ENCODE measurements around the gene BAZ2B.

BAZ2B gene

DNA sequence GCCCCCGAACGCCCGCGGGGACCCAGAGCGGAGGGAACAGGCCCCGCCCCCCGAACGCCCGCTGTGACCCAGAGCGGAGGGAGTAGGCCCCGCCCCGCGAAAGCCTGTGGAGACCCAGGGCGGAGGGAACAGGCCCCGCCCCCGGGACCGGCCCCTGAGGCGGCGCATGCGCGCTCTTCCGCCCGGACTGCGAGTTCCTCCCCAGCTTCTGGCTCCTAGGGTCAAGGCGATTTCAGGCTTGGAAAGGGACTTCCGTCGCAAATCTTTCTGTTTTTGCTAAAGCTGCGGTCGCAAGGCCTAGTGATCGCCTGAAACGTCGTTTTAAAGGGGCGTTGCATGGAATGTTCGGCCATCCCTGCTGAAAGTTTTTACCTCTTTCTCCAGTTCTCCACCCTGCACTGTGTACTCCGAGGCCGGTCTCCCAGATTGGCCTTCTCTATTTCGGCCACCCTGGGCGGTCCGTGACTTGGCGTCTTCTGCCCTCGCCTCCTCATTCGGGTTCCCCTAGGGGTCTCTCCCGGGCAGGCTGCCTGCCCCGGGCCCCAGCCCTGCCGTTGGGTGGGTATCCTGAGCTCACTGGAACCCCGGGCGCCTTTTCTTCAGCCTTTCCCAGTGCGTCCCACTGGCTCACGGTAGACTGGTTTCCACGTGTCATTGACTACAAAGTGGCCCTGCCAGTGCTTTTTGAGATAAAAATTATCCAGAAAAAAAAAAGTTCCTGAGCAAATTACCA lies 329.5 kb downstream of the BAZ2B start:
- no peaks in the 10 kb centered on the region; the same call in 1 of the 2 replicates for H3K4me1 ChIP-seq (ENCODE audit: insufficient read depth, low read length)

DNA sequence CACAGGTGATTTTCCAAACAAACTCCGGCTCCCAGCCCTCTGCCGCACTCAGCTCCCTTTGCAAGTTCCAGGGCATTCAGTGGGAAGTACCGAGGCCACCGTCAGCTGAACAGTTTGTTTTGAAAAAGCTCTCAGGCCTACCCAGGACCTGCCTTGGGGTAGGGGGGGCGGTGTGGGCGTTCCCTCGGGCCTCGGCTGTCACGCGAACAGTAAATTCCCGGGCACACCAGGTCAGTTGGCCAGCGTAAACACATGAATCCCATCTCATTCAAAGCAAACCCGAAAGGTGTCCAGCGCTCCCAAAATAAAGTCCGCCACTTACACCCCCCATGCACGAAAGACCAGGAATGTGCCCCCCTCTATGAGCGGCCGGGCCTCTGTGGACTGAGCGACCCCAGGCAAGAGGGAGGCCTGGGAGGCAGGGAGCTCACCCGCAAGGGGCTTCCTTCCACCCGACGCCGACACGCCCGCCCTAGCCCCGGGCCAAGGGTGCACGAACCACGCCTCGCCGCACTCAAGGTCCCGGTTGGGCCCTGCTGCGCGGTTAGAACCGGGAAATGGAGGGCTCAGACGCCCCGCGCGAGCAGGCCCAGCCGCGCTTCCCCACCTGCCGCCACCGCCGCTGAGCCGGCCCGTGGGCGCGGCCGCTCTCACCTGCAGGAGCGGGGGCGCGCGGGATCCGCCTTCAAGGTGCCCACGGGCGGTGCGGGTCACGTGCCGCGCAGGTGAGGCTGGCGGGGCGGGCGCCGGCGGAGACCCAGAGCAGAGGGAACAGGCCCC lies 330.2 kb downstream of the BAZ2B start, which contains the start of gene WDSUB1:
WDSUB1 (minus strand) TSS at position 775 of the 780 bp plus-strand sequence. CDS start 3,634 bp downstream, outside the sequence.
- Histone ChIP-seq H3K4me1 (ENCODE audit: insufficient read depth, low read length) (no peaks in the 10 kb centered on the region; the same call in 1 of the 2 replicates), H3K36me3 (ENCODE audit: insufficient read depth, low read depth, low read length) (peaks cover 4% of the 10 kb centered on the region; the same call in 1 of the 2 replicates), H3K9ac (ENCODE audit: low read depth, low read length) (peak within 1 kb of the TSS; percentile 87), H3K27me3 (ENCODE audit: insufficient read depth, low read length) (no peaks in the 10 kb centered on the region), H3K27ac (ENCODE audit: low read length) (peak within 1 kb of the TSS; percentile 75), H3K9me3 (ENCODE audit: insufficient read depth, low read depth, low read length) (no peaks in the 10 kb centered on the region), H3K4me3 (ENCODE audit: low read length) (peak within 1 kb of the TSS; percentile 92)

More for the DNA sequence above, 329.5 kb downstream of the BAZ2B start:
- Histone ChIP-seq H3K27ac (ENCODE audit: low read length) (peak overlapping the region; percentile 75), H3K9me3 (ENCODE audit: insufficient read depth, low read depth, low read length) (no peaks in the 10 kb centered on the region), H3K36me3 (ENCODE audit: insufficient read depth, low read depth, low read length) (no peaks in the 10 kb centered on the region), H3K9ac (ENCODE audit: low read depth, low read length) (peak overlapping the region; percentile 87), H3K27me3 (ENCODE audit: insufficient read depth, low read length) (no peaks in the 10 kb centered on the region), H3K4me3 (ENCODE audit: low read length) (peak overlapping the region; percentile 92)

DNA sequence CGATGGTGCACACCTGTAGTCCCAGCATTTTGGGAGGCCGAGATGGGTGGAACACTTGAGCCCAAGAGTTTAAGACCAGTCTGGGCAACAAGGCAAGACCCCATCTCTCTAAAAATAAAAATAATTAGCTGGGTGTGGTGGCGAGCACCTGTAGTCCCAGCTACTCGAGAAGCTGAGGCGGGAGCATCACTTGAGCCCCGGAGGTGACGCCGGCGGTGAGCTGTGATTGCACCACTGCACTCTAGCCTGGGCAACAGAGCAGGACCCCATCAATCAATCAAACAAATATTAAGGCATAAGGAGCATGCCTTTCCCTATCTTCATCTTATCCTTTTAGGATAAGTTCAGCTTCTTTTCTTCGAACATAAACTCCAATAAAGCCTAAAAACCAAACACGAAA lies 330.9 kb downstream of the BAZ2B start:
- Histone ChIP-seq H3K9ac (ENCODE audit: low read depth, low read length) (peak overlapping the region; percentile 68; the same call in 1 of the 2 replicates), H3K36me3 (ENCODE audit: insufficient read depth, low read depth, low read length) (peaks cover 4% of the 10 kb centered on the region; the same call in 1 of the 2 replicates), H3K27ac (ENCODE audit: low read length) (no peak overlapping the region), H3K9me3 (ENCODE audit: insufficient read depth, low read depth, low read length) (no peaks in the 10 kb centered on the region), H3K4me3 (ENCODE audit: low read length) (peak overlapping the region; percentile 82), H3K4me1 (ENCODE audit: insufficient read depth, low read length) (no peaks in the 10 kb centered on the region; the same call in 1 of the 2 replicates), H3K27me3 (ENCODE audit: insufficient read depth, low read length) (no peaks in the 10 kb centered on the region)

DNA sequence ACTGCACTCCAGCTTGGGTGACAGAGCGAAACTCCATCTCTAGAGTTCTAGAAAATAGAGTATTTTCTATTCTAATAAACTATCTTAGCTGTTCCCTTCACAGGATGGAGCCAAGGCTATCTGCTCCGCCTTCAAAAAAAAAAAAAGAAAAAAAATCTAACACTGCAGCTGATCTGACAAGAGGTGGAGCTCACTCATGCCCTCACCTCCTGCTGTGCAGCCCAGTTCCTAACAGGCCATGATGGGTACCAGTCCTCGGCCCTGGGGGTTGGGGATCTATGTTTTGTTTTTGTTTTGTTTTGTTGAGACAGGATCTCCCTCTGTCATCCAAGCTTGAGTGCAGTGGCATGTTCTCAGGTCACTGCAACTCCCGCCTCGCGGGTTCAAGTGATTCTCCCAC lies 332.8 kb downstream of the BAZ2B start:
- no peak overlapping the region for H3K4me3 ChIP-seq (ENCODE audit: low read length)
- H3K27ac ChIP-seq (ENCODE audit: low read length): no peak overlapping the region
- no peaks in the 10 kb centered on the region; the same call in 1 of the 2 replicates for H3K4me1 ChIP-seq (ENCODE audit: insufficient read depth, low read length)
- H3K27me3 ChIP-seq (ENCODE audit: insufficient read depth, low read length): no peaks in the 10 kb centered on the region
- H3K9ac ChIP-seq (ENCODE audit: low read depth, low read length): no peak overlapping the region
- H3K36me3 ChIP-seq (ENCODE audit: insufficient read depth, low read depth, low read length): peaks cover 4% of the 10 kb centered on the region; the same call in 1 of the 2 replicates
- H3K9me3 ChIP-seq (ENCODE audit: insufficient read depth, low read depth, low read length): no peaks in the 10 kb centered on the region

DNA sequence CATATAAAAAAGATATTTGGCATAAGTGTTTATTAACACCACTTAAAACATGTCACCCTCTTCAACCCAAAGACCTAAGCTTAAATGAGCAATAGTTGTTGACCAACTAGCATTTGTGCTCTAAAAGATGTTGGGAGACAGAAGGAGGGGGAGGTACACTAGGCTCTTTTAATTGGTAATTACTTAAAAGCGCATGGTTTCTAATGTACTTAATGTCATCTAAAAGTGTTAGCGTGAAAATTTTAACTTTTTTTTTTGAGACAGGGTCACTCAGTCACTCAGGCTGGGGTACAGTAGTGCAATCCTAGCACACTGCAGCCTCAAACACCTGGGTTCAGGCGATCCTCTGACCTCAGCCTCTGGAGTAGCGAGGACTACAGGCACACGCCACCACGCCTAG lies 335.3 kb downstream of the BAZ2B start:
- H3K27ac ChIP-seq (ENCODE audit: low read length): no peak overlapping the region
- H3K27me3 ChIP-seq (ENCODE audit: insufficient read depth, low read length): no peaks in the 10 kb centered on the region
- H3K36me3 ChIP-seq (ENCODE audit: insufficient read depth, low read depth, low read length): peaks cover 4% of the 10 kb centered on the region; the same call in 1 of the 2 replicates
- H3K9me3 ChIP-seq (ENCODE audit: insufficient read depth, low read depth, low read length): no peaks in the 10 kb centered on the region
- H3K9ac ChIP-seq (ENCODE audit: low read depth, low read length): no peak overlapping the region
- H3K4me1 ChIP-seq (ENCODE audit: insufficient read depth, low read length): no peaks in the 10 kb centered on the region
- no peak overlapping the region for H3K4me3 ChIP-seq (ENCODE audit: low read length)

DNA sequence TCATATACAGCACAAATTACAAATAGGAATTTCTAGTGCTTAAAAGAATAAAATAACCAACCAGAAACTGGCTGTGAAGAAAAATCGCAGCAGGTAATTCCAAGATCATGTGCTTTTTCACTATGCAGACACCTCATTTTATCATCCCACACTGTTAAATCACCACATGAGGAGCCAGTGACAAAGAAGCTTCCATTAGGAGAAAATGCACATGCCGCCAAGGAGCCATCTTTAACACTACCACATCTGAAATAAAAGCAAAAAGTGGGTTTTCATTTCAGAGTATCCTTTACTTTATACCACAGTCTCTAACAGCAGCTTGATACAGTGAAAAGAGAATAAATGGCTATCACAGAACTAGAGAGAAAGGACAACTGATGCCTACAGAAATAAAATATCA lies 336.6 kb downstream of the BAZ2B start:
- Histone ChIP-seq H3K9ac (ENCODE audit: low read depth, low read length) (no peak overlapping the region), H3K27ac (ENCODE audit: low read length) (no peak overlapping the region)

DNA sequence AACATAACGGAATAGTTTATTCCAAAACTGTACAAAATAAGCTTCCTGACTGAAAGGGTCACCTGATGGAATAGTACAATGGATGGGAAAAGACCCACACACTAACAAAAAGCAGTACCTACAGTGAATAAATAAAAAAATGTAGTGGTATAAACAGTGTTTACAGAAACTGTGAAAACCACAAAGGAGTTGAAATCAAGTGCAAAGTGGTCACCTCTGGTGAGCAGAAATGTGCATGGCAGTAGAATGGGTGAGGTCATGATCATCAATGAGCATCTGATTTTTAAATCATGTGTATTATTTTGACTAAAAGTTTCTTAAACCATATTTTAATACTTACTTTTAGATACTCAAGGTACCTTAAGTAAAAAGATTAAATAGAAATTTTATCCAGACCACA lies 341.2 kb downstream of the BAZ2B start:
- Histone ChIP-seq H3K36me3 (ENCODE audit: insufficient read depth, low read depth, low read length) (no peaks in the 10 kb centered on the region), H3K27me3 (ENCODE audit: insufficient read depth, low read length) (no peaks in the 10 kb centered on the region), H3K27ac (ENCODE audit: low read length) (no peak overlapping the region), H3K9ac (ENCODE audit: low read depth, low read length) (no peak overlapping the region), H3K9me3 (ENCODE audit: insufficient read depth, low read depth, low read length) (no peaks in the 10 kb centered on the region), H3K4me1 (ENCODE audit: insufficient read depth, low read length) (no peaks in the 10 kb centered on the region), H3K4me3 (ENCODE audit: low read length) (no peak overlapping the region)

More for the DNA sequence above, 336.6 kb downstream of the BAZ2B start:
- no peaks in the 10 kb centered on the region for H3K4me1 ChIP-seq (ENCODE audit: insufficient read depth, low read length)
- no peaks in the 10 kb centered on the region for H3K27me3 ChIP-seq (ENCODE audit: insufficient read depth, low read length)
- no peak overlapping the region for H3K4me3 ChIP-seq (ENCODE audit: low read length)
- H3K9me3 ChIP-seq (ENCODE audit: insufficient read depth, low read depth, low read length): no peaks in the 10 kb centered on the region
- peaks cover 4% of the 10 kb centered on the region; the same call in 1 of the 2 replicates for H3K36me3 ChIP-seq (ENCODE audit: insufficient read depth, low read depth, low read length)

DNA sequence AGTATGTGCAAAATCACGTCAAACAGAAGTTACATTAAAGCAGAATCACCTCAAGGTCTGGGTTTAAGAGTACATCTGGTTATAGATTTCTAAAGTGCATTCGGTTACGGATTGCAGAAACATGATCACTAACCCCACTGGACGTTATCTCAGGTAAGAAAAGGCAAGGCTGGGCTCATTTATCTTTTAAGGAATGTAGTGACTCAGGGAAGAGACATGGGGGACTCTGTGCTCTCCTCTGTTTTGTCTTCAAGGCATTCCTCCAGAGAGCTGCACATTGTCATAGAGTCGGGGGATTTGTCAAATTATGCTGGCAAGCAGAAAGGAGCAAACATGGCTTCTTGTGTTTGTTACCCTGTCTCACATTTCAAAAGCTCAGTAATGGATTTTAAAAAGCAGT lies 344.2 kb downstream of the BAZ2B start:
- Histone ChIP-seq H3K4me3 (ENCODE audit: low read length) (no peak overlapping the region), H3K9me3 (ENCODE audit: insufficient read depth, low read depth, low read length) (no peaks in the 10 kb centered on the region), H3K27me3 (ENCODE audit: insufficient read depth, low read length) (no peaks in the 10 kb centered on the region), H3K27ac (ENCODE audit: low read length) (no peak overlapping the region), H3K9ac (ENCODE audit: low read depth, low read length) (no peak overlapping the region), H3K4me1 (ENCODE audit: insufficient read depth, low read length) (no peaks in the 10 kb centered on the region; the same call in 1 of the 2 replicates), H3K36me3 (ENCODE audit: insufficient read depth, low read depth, low read length) (no peaks in the 10 kb centered on the region)

DNA sequence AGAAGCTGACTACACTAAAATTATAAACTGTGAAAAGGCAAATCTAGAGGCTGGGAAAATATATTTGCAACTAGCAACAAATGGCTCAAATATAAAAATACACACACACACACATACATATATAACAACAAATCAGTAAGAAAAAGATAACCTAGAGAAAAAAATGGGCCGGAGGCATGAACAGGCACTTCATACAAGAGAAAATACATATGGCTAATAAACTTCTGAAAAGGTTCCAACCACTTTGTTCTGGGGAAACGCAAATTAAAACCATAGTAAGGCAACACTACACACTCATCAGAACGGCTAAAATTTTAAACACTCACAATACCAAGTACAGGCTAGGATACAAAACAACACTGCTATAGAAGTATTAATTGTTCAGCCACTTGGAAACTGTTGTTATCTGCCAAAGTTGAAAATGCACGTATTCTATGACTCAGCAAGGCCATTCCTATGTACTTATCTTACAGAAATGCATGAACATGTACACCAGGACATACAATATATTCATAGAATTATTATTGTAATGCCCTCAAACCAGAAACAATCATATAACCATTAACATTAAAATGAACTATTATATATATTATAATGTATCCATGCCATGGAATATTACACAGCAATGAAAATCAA lies 345.5 kb downstream of the BAZ2B start:
- no peaks in the 10 kb centered on the region for H3K9me3 ChIP-seq (ENCODE audit: insufficient read depth, low read depth, low read length)
- H3K27me3 ChIP-seq (ENCODE audit: insufficient read depth, low read length): no peaks in the 10 kb centered on the region
- H3K27ac ChIP-seq (ENCODE audit: low read length): no peak overlapping the region
- H3K4me1 ChIP-seq (ENCODE audit: insufficient read depth, low read length): no peaks in the 10 kb centered on the region; the same call in 1 of the 2 replicates
- no peak overlapping the region for H3K4me3 ChIP-seq (ENCODE audit: low read length)
- H3K36me3 ChIP-seq (ENCODE audit: insufficient read depth, low read depth, low read length): no peaks in the 10 kb centered on the region
- no peak overlapping the region for H3K9ac ChIP-seq (ENCODE audit: low read depth, low read length)

Measured in iPS-20b (cell line).